ENCODE measurements around the gene NEIL3. TPM values are rescaled to one million over a fixed set of nuclear protein-coding genes. Genes with fewer than 3 reads are reported as not detected.

Gene NEIL3
- total and polyA plus RNA-seq, 2 of the 8 experiments (the other 6 are each of a cell fraction or from before 2014, with no cell fraction given) = 5.5 to 11.0 TPM

DNA sequence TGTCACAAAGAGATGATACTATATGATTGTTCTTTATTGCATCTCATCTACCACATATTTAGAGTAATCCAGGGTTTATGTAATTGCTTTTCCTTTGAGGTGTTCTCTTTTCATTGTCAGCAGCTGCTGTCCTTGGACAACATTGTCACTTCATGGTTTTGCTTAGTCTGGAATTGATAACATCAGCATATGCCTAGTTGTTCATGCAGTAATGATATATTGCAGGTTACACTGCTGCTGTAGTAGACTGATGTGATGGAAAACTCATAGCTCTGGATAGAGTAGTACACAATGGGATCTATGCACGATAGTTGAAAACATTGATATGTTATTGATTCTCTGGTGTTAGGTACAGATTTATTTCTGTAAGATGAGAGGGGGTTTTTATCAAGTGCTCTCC is 13.7 kb downstream of the NEIL3 start:
- TF ChIP-seq TCF12 (IDR thresholded peaks at IDR 0.05; ENCODE audit: low read depth, low read length) (no peak), CHD2 (IDR thresholded peaks at IDR 0.05; ENCODE audit: low read length) (no peak)
- TF ChIP-seq, protein P1, sequence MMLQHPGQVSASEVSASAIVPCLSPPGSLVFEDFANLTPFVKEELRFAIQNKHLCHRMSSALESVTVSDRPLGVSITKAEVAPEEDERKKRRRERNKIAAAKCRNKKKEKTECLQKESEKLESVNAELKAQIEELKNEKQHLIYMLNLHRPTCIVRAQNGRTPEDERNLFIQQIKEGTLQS (IDR thresholded peaks at IDR 0.05; ENCODE audit: insufficient read depth, low read depth, low read length) = no peak
- Histone ChIP-seq H4K8ac (ENCODE audit: extremely low read depth, insufficient read depth, low read length) (no peak overlapping the region), H2BK120ac (replicated peaks; ENCODE audit: low read depth, low read length) (no peak overlapping the region), H2AK5ac (ENCODE audit: low read depth, low read length) (no peak overlapping the region), H4K20me1 (replicated peaks in 1 of 2; ENCODE audit: control insufficient read depth in 1 of 2, insufficient read depth in 2 of 2, low read length in 2 of 2) (no peaks in the 10 kb centered on the region), H3K79me2 (ENCODE audit: control insufficient read depth in 1 of 2, insufficient read depth in 2 of 2, low read length in 2 of 2) (peaks cover 0 to 17% of the 10 kb centered on the region in 2 experiments; a peak in 2 of 4 replicates), H3K23me2 (ENCODE audit: low read depth, low read length) (no peaks in the 10 kb centered on the region), H3K4me2 (ENCODE audit: insufficient read depth in 1 of 2, low read depth in 2 of 2, low read length in 2 of 2) (no peak overlapping the region), H3K4me1 (replicated peaks in 1 of 4; ENCODE audit: control insufficient read depth in 3 of 4, insufficient read depth in 4 of 4, low read length in 3 of 4) (no peaks in the 10 kb centered on the region), H2BK15ac (ENCODE audit: low read length) (no peak overlapping the region), H3K27me3 (replicated peaks in 1 of 4; ENCODE audit: control insufficient read depth in 3 of 4, extremely low read depth in 1 of 4, insufficient read depth in 3 of 4, low read length in 3 of 4) (no peaks in the 10 kb centered on the region), H3K4ac (replicated peaks; ENCODE audit: insufficient read length, low read depth, low read length) (no peak overlapping the region), H3K4me3 (ENCODE audit: extremely low read depth in 1 of 4, insufficient read depth in 2 of 4, low read depth in 3 of 4, low read length in 4 of 4) (no peak overlapping the region), H2BK12ac (ENCODE audit: low read depth, low read length) (no peak overlapping the region), H3K9ac (replicated peaks in 1 of 4; ENCODE audit: extremely low read depth in 1 of 4, low read depth in 3 of 4, low read length in 3 of 4) (no peak overlapping the region), H2AFZ (ENCODE audit: low read length) (no peak overlapping the region), H3K18ac (ENCODE audit: extremely low read depth, low read length) (no peak overlapping the region), H3K14ac (ENCODE audit: insufficient read length) (no peak overlapping the region), H3K79me1 (ENCODE audit: low read depth, low read length) (no peaks in the 10 kb centered on the region), H4K91ac (replicated peaks; ENCODE audit: insufficient read length, low read length) (no peak overlapping the region), H3K27ac (ENCODE audit: low read depth, low read length) (no peak overlapping the region), H2BK5ac (ENCODE audit: low read depth, low read length) (no peak overlapping the region), H2BK20ac (ENCODE audit: low read length) (no peak overlapping the region), H3K23ac (ENCODE audit: insufficient read length) (no peak overlapping the region), H3K9me3 (ENCODE audit: insufficient read depth in 2 of 2, low read depth in 1 of 2, low read length in 1 of 2) (0 out of 4 replicates have a peak, but pooled peaks cover 0 to 2% of the 10 kb centered on the region in 2 experiments), H3K56ac (replicated peaks; ENCODE audit: insufficient read length, low read depth, low read length) (no peak overlapping the region), H4K5ac (ENCODE audit: insufficient read length, low read depth, low read length) (no peak overlapping the region), H3K36me3 (ENCODE audit: control insufficient read depth in 2 of 4, insufficient read depth in 4 of 4, low read length in 3 of 4) (peaks cover 0 to 11% (median 5%) of the 10 kb centered on the region in 4 experiments; a peak in 3 of 8 replicates)
- FAIRE-seq (no peak), DNase-seq (ENCODE audit: low read depth in 1 of 2, low spot score in 2 of 2) (no peak)
- ChIA-PET POLR2A (ENCODE audit: partially characterized antibody) (no interaction called here), CTCF (ENCODE audit: partially characterized antibody) (no interaction called here)
- 100% methylated on average over 1 of the region's 1 CpG; no CpG with 5 or more reads in 1 of the 2 experiments for WGBS, 2 experiments (ENCODE audit: extremely low coverage in 1 of 2, insufficient coverage in 1 of 2, insufficient read length in 1 of 2, insufficient replicate concordance in 2 of 2, low coverage in 1 of 2, low lambda C conversion rate in 2 of 2, missing lambda C conversion rate in 1 of 2)

Measured in H1 (cell line).